ENCODE results near the gene LEKR1.

GRCh38 chr3:157088601-157089454 is 262.7 kb downstream of the LEKR1 start:
- TF ChIP-seq, protein P1, sequence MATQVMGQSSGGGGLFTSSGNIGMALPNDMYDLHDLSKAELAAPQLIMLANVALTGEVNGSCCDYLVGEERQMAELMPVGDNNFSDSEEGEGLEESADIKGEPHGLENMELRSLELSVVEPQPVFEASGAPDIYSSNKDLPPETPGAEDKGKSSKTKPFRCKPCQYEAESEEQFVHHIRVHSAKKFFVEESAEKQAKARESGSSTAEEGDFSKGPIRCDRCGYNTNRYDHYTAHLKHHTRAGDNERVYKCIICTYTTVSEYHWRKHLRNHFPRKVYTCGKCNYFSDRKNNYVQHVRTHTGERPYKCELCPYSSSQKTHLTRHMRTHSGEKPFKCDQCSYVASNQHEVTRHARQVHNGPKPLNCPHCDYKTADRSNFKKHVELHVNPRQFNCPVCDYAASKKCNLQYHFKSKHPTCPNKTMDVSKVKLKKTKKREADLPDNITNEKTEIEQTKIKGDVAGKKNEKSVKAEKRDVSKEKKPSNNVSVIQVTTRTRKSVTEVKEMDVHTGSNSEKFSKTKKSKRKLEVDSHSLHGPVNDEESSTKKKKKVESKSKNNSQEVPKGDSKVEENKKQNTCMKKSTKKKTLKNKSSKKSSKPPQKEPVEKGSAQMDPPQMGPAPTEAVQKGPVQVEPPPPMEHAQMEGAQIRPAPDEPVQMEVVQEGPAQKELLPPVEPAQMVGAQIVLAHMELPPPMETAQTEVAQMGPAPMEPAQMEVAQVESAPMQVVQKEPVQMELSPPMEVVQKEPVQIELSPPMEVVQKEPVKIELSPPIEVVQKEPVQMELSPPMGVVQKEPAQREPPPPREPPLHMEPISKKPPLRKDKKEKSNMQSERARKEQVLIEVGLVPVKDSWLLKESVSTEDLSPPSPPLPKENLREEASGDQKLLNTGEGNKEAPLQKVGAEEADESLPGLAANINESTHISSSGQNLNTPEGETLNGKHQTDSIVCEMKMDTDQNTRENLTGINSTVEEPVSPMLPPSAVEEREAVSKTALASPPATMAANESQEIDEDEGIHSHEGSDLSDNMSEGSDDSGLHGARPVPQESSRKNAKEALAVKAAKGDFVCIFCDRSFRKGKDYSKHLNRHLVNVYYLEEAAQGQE (IDR thresholded peaks at IDR 0.05; ENCODE audit: insufficient read depth in 1 of 2, low read depth in 2 of 2, low read length in 2 of 2) = no peak
- TF ChIP-seq TAF1 (IDR thresholded peaks at IDR 0.05; ENCODE audit: borderline replicate concordance, insufficient read depth, low read length) = 0 out of 2 replicates have a peak, but pooled peaks have one; percentile 48
- TF ChIP-seq SIN3A (IDR thresholded peaks at IDR 0.05; ENCODE audit: borderline replicate concordance, insufficient read depth, low read length) = 0 out of 2 replicates have a peak, but pooled peaks have one; percentile 52
- TF ChIP-seq POLR2AphosphoS5 (IDR thresholded peaks at IDR 0.05; ENCODE audit: low read depth, low read length) = peak; percentile 67; the same call in 1 of the 2 replicates
- TF ChIP-seq FOXP2 (optimal IDR thresholded peaks at IDR 0.05; ENCODE audit: borderline replicate concordance, extremely low read depth, extremely low read length, insufficient read depth) = peak; percentile 51

Data from PFSK-1 (cell line).